SK-N-MC (cell line): ENCODE data around the gene PAX9.

ENCODE experiments used
- DNase-seq: peaks from one replicate; pipeline ENCODE4 v3.0.0-alpha.2; 2011; ENCODE audit warnings: low read depth, low spot score
- H3K27ac ChIP-seq: fragments of 200-600 bp; sonication (generic); 2 replicates; pipeline ENCODE4 v1.5.1; 2016; ENCODE audit warnings: mixed run types
- H3K36me3 ChIP-seq: fragments of 200-600 bp; sonication (generic); 2 replicates; pipeline ENCODE4 v1.6.1; 2017; ENCODE audit warnings: antibody characterized with exemption, low read length, mixed read lengths; ENCODE audit not compliant: insufficient read depth
- H3K4me3 ChIP-seq: fragments of 200-600 bp; sonication (generic); 2 replicates; pipeline ENCODE4 v1.5.1; 2016
- H3K9ac ChIP-seq: fragments of 200-600 bp; sonication (generic); 2 replicates; pipeline ENCODE4 v1.8.0; 2017; ENCODE audit warnings: mixed run types, mixed read lengths; ENCODE audit not compliant: insufficient read length
- H3K9me3 ChIP-seq: fragments of 200-600 bp; sonication (generic); 2 replicates; pipeline ENCODE4 v1.6.1; 2017; ENCODE audit warnings: low read depth, mild to moderate bottlenecking, antibody characterized with exemption, low read length, moderate library complexity, mixed read lengths
- EZH2 ChIP-seq: fragments of 200-600 bp; sonication (generic); IDR thresholded peaks from one replicate; pipeline ENCODE4 v1.6.1; 2017; ENCODE audit warnings: antibody characterized with exemption
- FOXP2 ChIP-seq: optimal IDR thresholded peaks from 2 replicates; pipeline ENCODE3; 2011; ENCODE audit warnings: mild to moderate bottlenecking, moderate library complexity; ENCODE audit not compliant: insufficient read depth; ENCODE audit errors: extremely low read length, control extremely low read depth
- POLR2AphosphoS5 ChIP-seq: IDR thresholded peaks from 2 replicates; pipeline ENCODE4 v1.6.1; 2012; ENCODE audit warnings: mild to moderate bottlenecking, low read depth, low read length, borderline replicate concordance

Gene PAX9

GRCh38 chr14:36653413-36653812, 8.2 kb upstream of the PAX9 start:
- no peak overlapping the region for H3K27ac ChIP-seq
- no peaks in the 10 kb centered on the region for H3K9me3 ChIP-seq
- DNase-seq, result no peak
- H3K4me3 ChIP-seq, result no peak overlapping the region
- TF ChIP-seq FOXP2, result no peak
- no peak for TF ChIP-seq EZH2
- no peak for TF ChIP-seq POLR2AphosphoS5
- H3K9ac ChIP-seq, result no peak overlapping the region
- H3K36me3 ChIP-seq, result no peaks in the 10 kb centered on the region

- H3K9ac ChIP-seq, result no peak overlapping the region
- H3K9me3 ChIP-seq, result no peaks in the 10 kb centered on the region
- TF ChIP-seq FOXP2 (no peak), POLR2AphosphoS5 (no peak), EZH2 (no peak)
These were observed 7.5 kb upstream of the PAX9 start for GRCh38 chr14:36653962-36654793.

DNA sequence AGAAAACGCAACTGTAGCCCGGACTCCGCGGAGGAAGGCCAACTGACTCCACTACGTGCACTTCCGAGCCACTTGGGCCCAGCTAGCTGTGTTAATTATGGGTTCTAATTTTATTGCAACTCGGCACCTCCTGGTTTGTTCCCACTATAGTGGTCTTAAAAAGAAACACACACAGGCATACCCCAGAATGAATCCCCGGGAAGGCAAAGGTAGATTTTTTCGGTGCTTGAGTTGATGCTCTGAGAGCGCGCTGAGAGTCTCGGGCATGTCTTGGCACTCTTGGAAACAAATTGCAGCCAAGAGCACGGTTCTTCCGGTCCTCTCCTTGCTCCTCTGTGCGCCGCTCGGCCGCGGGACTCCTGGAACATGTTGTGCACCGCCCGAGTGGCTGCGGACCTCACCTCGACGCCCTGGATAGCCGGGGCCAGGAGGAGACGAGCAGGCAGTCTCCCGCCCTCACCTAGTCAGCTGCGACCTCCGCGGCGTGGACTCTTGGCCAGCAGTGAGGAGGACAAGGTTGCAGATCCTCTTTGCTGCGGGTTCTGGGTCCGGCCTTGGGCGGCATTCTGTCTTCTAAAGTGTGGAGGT, 6.8 kb upstream of the PAX9 start:
- Histone ChIP-seq H3K9me3 (no peaks in the 10 kb centered on the region), H3K4me3 (no peak overlapping the region), H3K36me3 (no peaks in the 10 kb centered on the region), H3K27ac (no peak overlapping the region), H3K9ac (no peak overlapping the region)
- no peak for TF ChIP-seq EZH2
- TF ChIP-seq FOXP2, result no peak
- TF ChIP-seq POLR2AphosphoS5, result no peak
- DNase-seq, result no peak

More at GRCh38 chr14:36653962-36654793, 7.5 kb upstream of the PAX9 start:
- no peak for DNase-seq
- Histone ChIP-seq H3K27ac (no peak overlapping the region), H3K4me3 (no peak overlapping the region), H3K36me3 (no peaks in the 10 kb centered on the region)

GRCh38 chr14:36655571-36655962, 6.1 kb upstream of the PAX9 start:
- TF ChIP-seq FOXP2, result no peak
- TF ChIP-seq POLR2AphosphoS5, result no peak
- TF ChIP-seq EZH2, result no peak
- H3K4me3 ChIP-seq, result no peak overlapping the region
- H3K27ac ChIP-seq, result no peak overlapping the region
- H3K9ac ChIP-seq, result no peak overlapping the region
- no peak for DNase-seq
- H3K36me3 ChIP-seq, result no peaks in the 10 kb centered on the region
- H3K9me3 ChIP-seq, result no peaks in the 10 kb centered on the region

- Histone ChIP-seq H3K4me3 (no peak overlapping the region), H3K27ac (no peak overlapping the region), H3K9ac (no peak overlapping the region), H3K9me3 (no peaks in the 10 kb centered on the region), H3K36me3 (no peaks in the 10 kb centered on the region)
- TF ChIP-seq FOXP2 (no peak), POLR2AphosphoS5 (no peak)
- no peak for DNase-seq
These were observed 5.5 kb upstream of the PAX9 start for GRCh38 chr14:36655963-36656686.

GRCh38 chr14:36656687-36657398, 4.8 kb upstream of the PAX9 start:
- Histone ChIP-seq H3K27ac (no peak overlapping the region), H3K9ac (no peak overlapping the region), H3K36me3 (no peaks in the 10 kb centered on the region), H3K9me3 (no peaks in the 10 kb centered on the region), H3K4me3 (no peak overlapping the region)
- TF ChIP-seq FOXP2, result no peak
- no peak for TF ChIP-seq EZH2
- no peak for TF ChIP-seq POLR2AphosphoS5
- DNase-seq, result no peak

GRCh38 chr14:36657399-36658122, 4.1 kb upstream of the PAX9 start:
- TF ChIP-seq POLR2AphosphoS5, result no peak
- no peaks in the 10 kb centered on the region for H3K36me3 ChIP-seq
- no peak overlapping the region for H3K9ac ChIP-seq
- no peak for DNase-seq
- H3K27ac ChIP-seq, result no peak overlapping the region
- H3K9me3 ChIP-seq, result no peaks in the 10 kb centered on the region
- H3K4me3 ChIP-seq, result no peak overlapping the region
